Peyer's patch (tissue), 4 donors: Measurements from ENCODE around the gene PTGS1. TPM values are rescaled to one million over a fixed set of nuclear protein-coding genes. Genes with fewer than 3 reads are reported as not detected.

Experiments
- DNase-seq, 3 donors: peaks; one replicate each; pipeline ENCODE4 v3.0.0-alpha.2; 2017 to 2019
- H3K27ac ChIP-seq, 4 donors: fragments of 200-600 bp; sonication (generic); one replicate each; pipeline ENCODE4 v1.5.1; 2016 to 2019
- H3K27me3 ChIP-seq, 2 donors: fragments of 200-600 bp; sonication (generic); one replicate each; pipeline ENCODE4 v1.5.1; 2019
- H3K36me3 ChIP-seq, 3 donors: fragments of 200-600 bp; sonication (generic); one replicate each; pipeline ENCODE4 v1.5.1; 2016 to 2019
- H3K4me1 ChIP-seq, 4 donors: fragments of 200-600 bp; sonication (generic); one replicate each; pipeline ENCODE4 v1.5.1; 2016 to 2019
- H3K4me3 ChIP-seq, 4 donors: fragments of 200-600 bp; sonication (generic); 1 replicate in 3 of 4; 2 replicates in 1 of 4; pipeline ENCODE4 v1.5.1; 2016 to 2019; ENCODE audit warnings: mild to moderate bottlenecking in 1 of 4
- H3K9me3 ChIP-seq, 4 donors: fragments of 200-600 bp; sonication (generic); one replicate each; pipeline ENCODE4 v1.5.1; 2016 to 2019; ENCODE audit warnings: mild to moderate bottlenecking in 1 of 4
- POLR2A ChIP-seq, 2 donors: fragments of 450-650 bp; IDR thresholded peaks; one replicate each; pipeline ENCODE4 v1.5.1; 2017; ENCODE audit warnings: antibody characterized with exemption in 2 of 2, mild to moderate bottlenecking in 2 of 2, moderate library complexity in 2 of 2
- total RNA-seq, 4 donors: library from RNA; depleted of rRNA; stranded (reverse); fragments of >200 nt; gene quantifications; one replicate each; pipeline ENCODE4 v1.1.0, GENCODE V29; 2016
- TF ChIP-seq, protein P1 (sequence below), 6 experiments: fragments of 450-650 bp in 4 of 6; fragments of 200-600 bp in 2 of 6; sonication (generic) in 1 of 6; IDR thresholded peaks; one replicate each; pipeline ENCODE4 v1.5.1; 2017 to 2019; ENCODE audit warnings: antibody characterized with exemption in 6 of 6, mild to moderate bottlenecking in 3 of 6, moderate library complexity in 1 of 6

PTGS1 gene
- total RNA-seq, 4 donors from 2014 or later, result 6.4 to 17.3 (median 13.8) TPM

DNA sequence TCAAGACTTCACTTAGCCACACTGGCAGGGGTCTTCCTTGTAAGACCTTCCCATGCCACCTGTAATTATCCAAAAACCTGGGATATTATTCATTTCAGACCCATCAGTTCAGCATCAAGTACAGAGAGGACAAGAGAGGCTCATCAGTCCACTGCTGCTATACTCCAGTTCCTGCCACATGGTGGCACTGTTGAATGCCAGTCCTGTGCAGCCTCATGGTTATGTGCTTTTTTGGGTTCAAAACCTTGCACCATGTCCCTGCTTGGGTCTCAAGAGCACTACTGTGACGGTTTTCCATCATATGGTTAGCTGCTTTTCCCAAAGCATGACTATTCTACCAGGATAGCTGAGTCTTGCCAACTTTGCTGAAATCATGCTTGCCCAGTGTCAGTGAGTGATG lies 8.5 kb downstream of the PTGS1 start:
- peak in 1 of 3 donors; percentile 32 for DNase-seq
- H3K36me3 ChIP-seq, result no peaks in the 10 kb centered on the region
- H3K4me1 ChIP-seq, result peaks cover 0 to 27% (median 0%) of the 10 kb centered on the region in 4 donors
- H3K4me3 ChIP-seq, result no peak overlapping the region
- no peak overlapping the region for H3K27ac ChIP-seq
- H3K27me3 ChIP-seq, result no peaks in the 10 kb centered on the region
- peaks cover 0 to 5% (median 0%) of the 10 kb centered on the region in 4 donors for H3K9me3 ChIP-seq
- TF ChIP-seq, protein P1, sequence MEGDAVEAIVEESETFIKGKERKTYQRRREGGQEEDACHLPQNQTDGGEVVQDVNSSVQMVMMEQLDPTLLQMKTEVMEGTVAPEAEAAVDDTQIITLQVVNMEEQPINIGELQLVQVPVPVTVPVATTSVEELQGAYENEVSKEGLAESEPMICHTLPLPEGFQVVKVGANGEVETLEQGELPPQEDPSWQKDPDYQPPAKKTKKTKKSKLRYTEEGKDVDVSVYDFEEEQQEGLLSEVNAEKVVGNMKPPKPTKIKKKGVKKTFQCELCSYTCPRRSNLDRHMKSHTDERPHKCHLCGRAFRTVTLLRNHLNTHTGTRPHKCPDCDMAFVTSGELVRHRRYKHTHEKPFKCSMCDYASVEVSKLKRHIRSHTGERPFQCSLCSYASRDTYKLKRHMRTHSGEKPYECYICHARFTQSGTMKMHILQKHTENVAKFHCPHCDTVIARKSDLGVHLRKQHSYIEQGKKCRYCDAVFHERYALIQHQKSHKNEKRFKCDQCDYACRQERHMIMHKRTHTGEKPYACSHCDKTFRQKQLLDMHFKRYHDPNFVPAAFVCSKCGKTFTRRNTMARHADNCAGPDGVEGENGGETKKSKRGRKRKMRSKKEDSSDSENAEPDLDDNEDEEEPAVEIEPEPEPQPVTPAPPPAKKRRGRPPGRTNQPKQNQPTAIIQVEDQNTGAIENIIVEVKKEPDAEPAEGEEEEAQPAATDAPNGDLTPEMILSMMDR (IDR thresholded peaks at IDR 0.05), result peak in 2 of 6 experiments; percentile 7 to 10
- TF ChIP-seq POLR2A (IDR thresholded peaks at IDR 0.05), result no peak

DNA sequence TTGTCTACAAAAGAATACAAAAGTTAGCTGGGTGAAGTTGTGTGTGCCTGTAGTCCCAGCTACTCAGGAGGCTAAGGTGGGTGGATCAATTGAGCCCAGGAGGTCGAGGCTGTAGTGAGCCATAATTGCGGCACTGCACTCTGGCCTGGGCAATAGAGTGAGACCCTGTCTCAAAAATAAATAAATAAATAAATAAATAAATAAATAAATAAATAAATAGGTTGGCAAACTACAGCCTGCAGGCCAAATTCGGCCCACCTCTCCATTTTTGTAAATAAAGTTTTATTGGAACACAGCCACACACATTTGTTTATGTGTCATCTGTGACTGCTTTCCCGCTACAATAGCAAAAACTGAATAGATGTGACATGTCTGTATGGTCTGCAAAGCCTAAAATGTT lies 9.5 kb downstream of the PTGS1 start:
- Histone ChIP-seq H3K36me3 (no peaks in the 10 kb centered on the region), H3K4me3 (no peak overlapping the region), H3K4me1 (peaks cover 0 to 21% (median 0%) of the 10 kb centered on the region in 4 donors), H3K27ac (no peak overlapping the region), H3K9me3 (peaks cover 0 to 5% (median 0%) of the 10 kb centered on the region in 4 donors), H3K27me3 (no peaks in the 10 kb centered on the region)
- no peak for DNase-seq
- TF ChIP-seq, protein P1 (IDR thresholded peaks at IDR 0.05), result no peak
- no peak for TF ChIP-seq POLR2A (IDR thresholded peaks at IDR 0.05)

DNA sequence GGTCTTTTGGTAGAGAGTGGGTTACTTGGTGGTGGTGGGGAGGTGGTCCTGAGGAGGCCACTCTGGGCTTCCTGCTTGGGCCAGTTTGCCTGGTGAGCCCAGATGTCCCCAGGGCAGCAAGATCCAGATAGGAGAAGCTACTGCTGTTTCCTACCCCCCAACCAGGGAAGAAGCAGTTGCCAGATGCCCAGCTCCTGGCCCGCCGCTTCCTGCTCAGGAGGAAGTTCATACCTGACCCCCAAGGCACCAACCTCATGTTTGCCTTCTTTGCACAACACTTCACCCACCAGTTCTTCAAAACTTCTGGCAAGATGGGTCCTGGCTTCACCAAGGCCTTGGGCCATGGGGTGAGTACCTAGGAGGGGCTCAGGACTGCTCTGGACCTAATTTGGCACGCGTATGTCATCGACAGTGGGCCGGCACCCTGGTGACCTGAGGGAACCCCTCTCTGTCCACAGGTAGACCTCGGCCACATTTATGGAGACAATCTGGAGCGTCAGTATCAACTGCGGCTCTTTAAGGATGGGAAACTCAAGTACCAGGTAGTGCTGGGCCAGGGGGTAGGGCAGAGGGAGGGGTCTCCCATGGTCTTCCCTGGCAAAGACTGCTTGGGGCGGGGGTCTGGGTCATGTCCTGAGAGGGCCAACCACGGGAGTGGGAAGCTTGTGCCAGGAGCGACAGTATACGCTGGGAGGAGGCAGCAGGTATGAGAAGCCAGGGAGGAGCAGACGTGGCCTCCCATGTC lies 10.6 kb downstream of the PTGS1 start:
- Histone ChIP-seq H3K4me3 (no peak overlapping the region), H3K27me3 (no peaks in the 10 kb centered on the region), H3K9me3 (peaks cover 0 to 5% (median 0%) of the 10 kb centered on the region in 4 donors), H3K4me1 (peaks cover 0 to 12% (median 0%) of the 10 kb centered on the region in 4 donors), H3K27ac (no peak overlapping the region), H3K36me3 (no peaks in the 10 kb centered on the region)
- TF ChIP-seq, protein P1 (IDR thresholded peaks at IDR 0.05), result no peak
- TF ChIP-seq POLR2A (IDR thresholded peaks at IDR 0.05), result no peak
- DNase-seq, result peak in 1 of 3 donors; percentile 41

- H3K4me1 ChIP-seq, result no peaks in the 10 kb centered on the region
- no peaks in the 10 kb centered on the region for H3K36me3 ChIP-seq
- H3K27ac ChIP-seq, result peak overlapping the region in 1 of 4 donors; percentile 13
- H3K4me3 ChIP-seq, result no peak overlapping the region
- DNase-seq, result peak in 1 of 3 donors; percentile 34
- no peak for TF ChIP-seq POLR2A (IDR thresholded peaks at IDR 0.05)
- TF ChIP-seq, protein P1 (IDR thresholded peaks at IDR 0.05), result no peak
- peaks cover 0 to 5% (median 0%) of the 10 kb centered on the region in 4 donors for H3K9me3 ChIP-seq
- H3K27me3 ChIP-seq, result no peaks in the 10 kb centered on the region
These were observed 12.4 kb downstream of the PTGS1 start for GRCh38 chr9:122382901-122383850.

DNA sequence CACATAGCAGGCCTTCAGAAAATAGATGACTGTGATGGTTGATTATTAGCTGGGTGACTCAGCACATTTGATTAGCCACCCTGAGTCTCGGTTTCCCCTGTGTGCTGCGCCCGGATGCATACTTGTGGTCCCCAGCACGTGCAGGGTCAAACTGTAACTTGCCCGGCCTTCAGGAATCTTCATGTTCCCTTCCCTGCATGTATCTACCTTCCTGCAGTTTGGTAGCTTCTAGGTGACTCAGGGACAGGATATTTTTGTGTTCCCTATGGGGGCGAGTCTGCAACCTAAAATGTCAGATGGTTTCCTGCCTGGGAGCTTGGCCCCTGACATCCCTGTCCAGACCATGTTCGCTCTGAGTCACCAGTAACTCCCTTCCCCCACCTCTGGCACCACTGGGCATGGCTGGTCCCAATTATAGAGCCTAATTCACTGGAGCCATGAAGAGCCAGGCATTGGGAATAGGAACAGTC lies 13.2 kb downstream of the PTGS1 start:
- no peak for DNase-seq
- no peak overlapping the region for H3K4me3 ChIP-seq
- TF ChIP-seq, protein P1 (IDR thresholded peaks at IDR 0.05), result no peak
- TF ChIP-seq POLR2A (IDR thresholded peaks at IDR 0.05), result no peak
- H3K4me1 ChIP-seq, result no peaks in the 10 kb centered on the region
- no peaks in the 10 kb centered on the region for H3K36me3 ChIP-seq
- H3K27me3 ChIP-seq, result no peaks in the 10 kb centered on the region
- H3K27ac ChIP-seq, result no peak overlapping the region
- peaks cover 0 to 5% (median 0%) of the 10 kb centered on the region in 4 donors for H3K9me3 ChIP-seq
